ENCODE data around the gene APC2. TPM values are rescaled to one million over a fixed set of nuclear protein-coding genes. Genes with fewer than 3 reads are reported as not detected.
"Not testable (repeated sequence)": the region's sequence is repeated elsewhere in the genome, so short reads cannot be mapped to it uniquely, and the experiment has no call there.

Gene APC2
- total and polyA plus RNA-seq, 8 donors = 0.10 to 3.5 (median 0.58) TPM; not detected in 1

DNA sequence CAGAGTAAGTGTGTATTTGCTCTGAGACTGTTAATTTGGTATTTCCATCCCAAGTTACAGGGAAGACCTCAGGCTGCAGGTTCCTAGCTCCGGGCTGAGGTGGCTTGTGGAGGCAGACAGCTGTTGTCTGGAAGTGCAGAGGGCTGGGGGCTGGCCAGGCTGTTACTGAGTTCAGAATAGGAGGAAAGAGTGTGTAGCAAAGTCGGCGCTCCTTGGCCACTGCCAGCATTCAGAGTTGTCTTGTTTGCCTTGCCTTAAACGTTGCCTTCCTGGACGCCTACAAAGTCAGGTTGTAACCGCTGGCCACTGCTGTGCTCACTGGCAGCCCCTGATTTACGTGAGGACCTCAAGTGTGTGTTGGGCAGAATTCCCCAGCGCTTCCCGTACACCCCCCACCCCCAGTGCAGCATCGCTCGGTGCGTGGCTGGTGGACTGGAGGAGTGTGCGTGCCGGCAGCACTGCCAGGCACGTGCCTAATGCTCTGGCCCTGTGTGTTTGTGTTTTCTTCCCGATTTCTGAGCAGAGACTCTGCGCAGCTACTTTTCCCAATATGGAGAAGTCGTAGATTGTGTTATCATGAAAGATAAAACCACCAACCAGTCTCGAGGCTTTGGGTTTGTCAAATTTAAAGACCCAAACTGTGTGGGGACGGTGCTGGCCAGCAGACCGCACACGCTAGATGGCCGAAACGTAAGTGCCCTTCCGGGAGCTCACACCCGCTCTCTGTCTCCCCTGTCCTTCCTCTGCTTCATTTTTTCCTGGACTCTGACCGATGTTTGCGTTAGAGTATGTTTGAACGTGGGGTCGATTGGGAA lies 32.0 kb upstream of the APC2 start:
- peaks cover 54 to 66% (median 61%) of the 10 kb centered on the region in 4 donors for H3K4me1 ChIP-seq
- H3K27ac ChIP-seq = peak overlapping the region in 4 of 5 donors; percentile 13 to 89 (median 28)
- H3K4me3 ChIP-seq = no peak overlapping the region
- no peaks in the 10 kb centered on the region for H3K27me3 ChIP-seq
- intact Hi-C loops (cut with DNase I; ENCODE audit: low total_unique reads) = no loop called here
- peak in 1 of 2 donors; percentile 59 for DNase-seq
- WGBS, 5 donors = 41 to 60% (median 57%) methylated on average over 23 to 30 of the region's 30 CpGs
- TF ChIP-seq EP300 (IDR thresholded peaks at IDR 0.05) (no peak), POLR2AphosphoS5 (IDR thresholded peaks at IDR 0.05) (no peak), POLR2A (IDR thresholded peaks at IDR 0.05) (no peak)
- TF ChIP-seq, protein P1, sequence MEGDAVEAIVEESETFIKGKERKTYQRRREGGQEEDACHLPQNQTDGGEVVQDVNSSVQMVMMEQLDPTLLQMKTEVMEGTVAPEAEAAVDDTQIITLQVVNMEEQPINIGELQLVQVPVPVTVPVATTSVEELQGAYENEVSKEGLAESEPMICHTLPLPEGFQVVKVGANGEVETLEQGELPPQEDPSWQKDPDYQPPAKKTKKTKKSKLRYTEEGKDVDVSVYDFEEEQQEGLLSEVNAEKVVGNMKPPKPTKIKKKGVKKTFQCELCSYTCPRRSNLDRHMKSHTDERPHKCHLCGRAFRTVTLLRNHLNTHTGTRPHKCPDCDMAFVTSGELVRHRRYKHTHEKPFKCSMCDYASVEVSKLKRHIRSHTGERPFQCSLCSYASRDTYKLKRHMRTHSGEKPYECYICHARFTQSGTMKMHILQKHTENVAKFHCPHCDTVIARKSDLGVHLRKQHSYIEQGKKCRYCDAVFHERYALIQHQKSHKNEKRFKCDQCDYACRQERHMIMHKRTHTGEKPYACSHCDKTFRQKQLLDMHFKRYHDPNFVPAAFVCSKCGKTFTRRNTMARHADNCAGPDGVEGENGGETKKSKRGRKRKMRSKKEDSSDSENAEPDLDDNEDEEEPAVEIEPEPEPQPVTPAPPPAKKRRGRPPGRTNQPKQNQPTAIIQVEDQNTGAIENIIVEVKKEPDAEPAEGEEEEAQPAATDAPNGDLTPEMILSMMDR (IDR thresholded peaks at IDR 0.05) = no peak
- no peaks in the 10 kb centered on the region for H3K9me3 ChIP-seq
- H3K36me3 ChIP-seq = peaks cover 48 to 71% (median 57%) of the 10 kb centered on the region in 4 donors

DNA sequence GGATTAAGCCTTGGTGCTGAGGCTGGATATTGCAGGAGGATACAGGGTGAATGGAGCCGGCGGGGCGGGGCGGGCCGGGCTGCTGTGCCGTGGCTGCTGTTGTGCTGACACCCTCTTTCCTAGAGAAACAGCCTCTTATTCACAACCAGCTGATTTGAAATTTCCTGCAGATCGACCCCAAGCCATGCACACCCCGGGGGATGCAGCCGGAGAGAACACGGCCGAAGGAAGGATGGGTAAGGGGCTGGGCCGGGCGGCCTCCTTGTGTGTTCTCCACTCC lies 31.5 kb upstream of the APC2 start:
- no peak for DNase-seq
- Histone ChIP-seq H3K9me3 (no peaks in the 10 kb centered on the region), H3K4me1 (peaks cover 50 to 60% (median 56%) of the 10 kb centered on the region in 4 donors), H3K27ac (peak overlapping the region in 3 of 5 donors; percentile 13 to 30 (median 27)), H3K36me3 (peaks cover 48 to 71% (median 57%) of the 10 kb centered on the region in 4 donors), H3K4me3 (no peak overlapping the region), H3K27me3 (no peaks in the 10 kb centered on the region)
- TF ChIP-seq EP300 (IDR thresholded peaks at IDR 0.05) = no peak
- intact Hi-C loops (cut with DNase I; ENCODE audit: low total_unique reads) = no loop called here
- WGBS, 5 donors = 72 to 82% (median 77%) methylated on average over 13 of the region's 13 CpGs

DNA sequence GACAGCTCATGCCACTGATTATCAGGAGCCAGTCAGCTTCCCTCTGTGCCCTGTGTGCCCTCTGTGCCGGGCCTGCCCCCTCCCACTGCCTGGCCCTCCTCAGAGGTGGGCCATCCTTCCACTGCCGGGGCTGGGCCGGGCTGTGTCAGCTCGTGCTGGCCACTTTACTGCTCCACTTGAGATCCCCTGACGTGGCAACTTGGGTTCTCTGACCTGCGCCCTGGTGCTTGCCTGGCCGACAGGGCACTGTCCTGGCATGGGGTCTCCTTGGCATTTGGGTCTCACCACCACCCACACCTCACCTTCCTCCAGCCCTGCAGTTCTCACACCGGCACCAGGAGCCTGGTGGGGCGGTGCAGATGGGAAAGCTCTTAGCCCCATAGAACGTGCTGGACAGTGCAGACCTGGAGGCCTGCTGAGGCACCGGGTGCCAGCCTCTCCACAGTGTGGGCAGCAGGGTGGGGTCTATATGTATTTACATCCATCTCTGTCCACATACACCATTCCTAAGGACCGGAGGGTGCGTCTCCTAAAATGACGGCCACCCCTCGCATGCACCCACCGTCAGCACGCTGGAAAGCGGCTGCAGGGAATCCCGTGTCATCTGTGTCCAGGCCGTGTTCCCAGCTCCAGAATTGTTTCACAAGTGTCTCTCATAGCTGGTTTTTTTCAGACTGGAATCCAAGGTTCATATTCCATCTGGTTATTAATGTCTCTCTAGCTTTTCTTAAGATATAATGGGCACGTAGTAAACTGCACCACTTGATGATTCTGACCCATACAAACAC lies 30.8 kb upstream of the APC2 start:
- H3K27ac ChIP-seq = peak overlapping the region in 1 of 5 donors; percentile 30
- no peak overlapping the region for H3K4me3 ChIP-seq
- TF ChIP-seq, protein P1 (IDR thresholded peaks at IDR 0.05) = no peak
- TF ChIP-seq POLR2AphosphoS5 (IDR thresholded peaks at IDR 0.05) = no peak
- no peak for TF ChIP-seq EP300 (IDR thresholded peaks at IDR 0.05)
- no peak for TF ChIP-seq POLR2A (IDR thresholded peaks at IDR 0.05)
- H3K27me3 ChIP-seq = no peaks in the 10 kb centered on the region
- 85 to 89% (median 86%) methylated on average over 15 to 21 of the region's 21 CpGs for WGBS, 5 donors
- peaks cover 52 to 72% (median 62%) of the 10 kb centered on the region in 4 donors for H3K36me3 ChIP-seq
- no peak for DNase-seq
- intact Hi-C loops (cut with DNase I; ENCODE audit: low total_unique reads) = no loop called here
- peaks cover 43 to 56% (median 51%) of the 10 kb centered on the region in 4 donors for H3K4me1 ChIP-seq
- no peaks in the 10 kb centered on the region for H3K9me3 ChIP-seq

DNA sequence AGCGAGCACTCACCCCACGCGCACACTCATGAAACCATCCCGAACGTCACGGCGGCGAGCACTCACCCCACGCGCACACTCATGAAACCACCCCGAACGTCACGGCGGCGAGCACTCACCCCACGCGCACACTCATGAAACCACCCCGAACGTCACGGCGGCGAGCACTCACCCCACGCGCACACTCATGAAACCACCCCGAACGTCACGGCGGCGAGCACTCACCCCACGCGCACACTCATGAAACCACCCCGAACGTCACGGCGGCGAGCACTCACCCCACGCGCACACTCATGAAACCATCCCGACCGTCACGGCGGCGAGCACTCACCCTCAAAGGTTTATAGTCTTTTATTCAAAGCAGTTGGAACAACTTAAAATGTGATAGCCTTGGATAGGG lies 29.8 kb upstream of the APC2 start:
- H3K9me3 ChIP-seq; H3K27me3 ChIP-seq; H3K4me3 ChIP-seq; H3K27ac ChIP-seq; intact Hi-C loops (cut with DNase I; ENCODE audit: low total_unique reads); DNase-seq: not testable (repeated sequence)
- Histone ChIP-seq H3K4me1 (peaks cover 34 to 50% (median 41%) of the 10 kb centered on the region in 4 donors), H3K36me3 (peaks cover 60 to 80% (median 71%) of the 10 kb centered on the region in 4 donors)
- WGBS, 5 donors = 95 to 97% (median 96%) methylated on average over 19 to 27 of the region's 43 CpGs

DNA sequence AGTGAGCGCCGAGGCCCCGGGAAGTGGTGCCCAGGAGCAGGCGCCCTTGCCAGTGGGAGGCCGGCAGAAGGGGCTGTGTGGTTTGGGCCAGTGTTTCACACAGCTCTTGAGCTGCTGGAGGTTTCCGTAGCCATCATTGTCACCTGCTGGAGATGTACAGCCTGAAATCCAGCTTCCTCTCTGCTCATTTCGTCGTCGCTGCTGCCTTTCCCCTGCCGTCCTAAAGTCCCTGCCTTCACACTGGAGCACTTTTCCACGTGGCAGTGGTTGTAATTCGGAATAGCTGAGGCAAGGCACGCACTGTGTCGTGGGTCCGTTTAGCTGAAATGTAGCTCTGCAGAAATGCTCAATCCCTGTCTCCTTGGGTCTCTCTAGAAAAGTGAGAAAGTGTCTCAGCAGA lies 29.3 kb upstream of the APC2 start:
- no peak for TF ChIP-seq POLR2AphosphoS5 (IDR thresholded peaks at IDR 0.05)
- TF ChIP-seq, protein P1 (IDR thresholded peaks at IDR 0.05) = no peak
- no peak for TF ChIP-seq EP300 (IDR thresholded peaks at IDR 0.05)
- no peak for TF ChIP-seq POLR2A (IDR thresholded peaks at IDR 0.05)
- DNase-seq = no peak
- Histone ChIP-seq H3K4me3 (no peak overlapping the region), H3K36me3 (peaks cover 65 to 85% (median 76%) of the 10 kb centered on the region in 4 donors), H3K27me3 (no peaks in the 10 kb centered on the region), H3K27ac (no peak overlapping the region), H3K4me1 (peaks cover 30 to 44% (median 36%) of the 10 kb centered on the region in 4 donors), H3K9me3 (no peaks in the 10 kb centered on the region)
- 92 to 96% (median 93%) methylated on average over 15 of the region's 15 CpGs for WGBS, 5 donors
- intact Hi-C loops (cut with DNase I; ENCODE audit: low total_unique reads) = no loop called here
